ENCODE data around the gene ATIC. TPM values are rescaled to one million over a fixed set of nuclear protein-coding genes. Genes with fewer than 3 reads are reported as not detected.

ATIC gene
- total and polyA plus RNA-seq, 12 donors: 33.7 to 164 (median 83.3) TPM

DNA sequence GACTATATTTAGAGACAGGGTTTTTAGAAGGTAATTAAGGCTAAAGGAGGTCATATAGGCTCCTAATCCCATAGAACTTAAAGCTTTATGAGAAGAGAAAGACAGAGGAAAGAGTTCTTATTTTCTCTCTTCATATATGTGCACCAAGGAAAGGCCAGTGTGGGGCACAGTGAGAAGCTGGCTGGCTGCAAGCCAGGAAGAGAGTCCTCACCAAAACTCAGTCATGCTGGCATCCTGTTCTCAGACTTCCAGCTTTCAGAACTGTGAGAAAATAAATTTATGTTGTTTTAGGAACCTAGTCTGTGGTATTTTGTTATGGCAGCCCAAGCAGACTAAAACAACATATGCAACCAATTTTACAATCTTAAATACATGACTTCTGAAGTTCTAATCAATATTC, 31.5 kb upstream of the ATIC start:
- DNase-seq: no peak
- no peaks in the 10 kb centered on the region for H3K36me3 ChIP-seq (replicated peaks in 1 of 2)
- no peaks in the 10 kb centered on the region for H3K9me3 ChIP-seq (replicated peaks in 1 of 3)
- intact Hi-C loops (cut with DNase I): no loop called here
- H3K27me3 ChIP-seq: no peaks in the 10 kb centered on the region
- no peak overlapping the region for H3K27ac ChIP-seq
- no peak overlapping the region for H3K4me3 ChIP-seq
- TF ChIP-seq POLR2A (IDR thresholded peaks at IDR 0.05): no peak
- no peak for TF ChIP-seq CTCF (IDR thresholded peaks at IDR 0.05)
- H3K4me1 ChIP-seq (replicated peaks in 1 of 2): no peaks in the 10 kb centered on the region

DNA sequence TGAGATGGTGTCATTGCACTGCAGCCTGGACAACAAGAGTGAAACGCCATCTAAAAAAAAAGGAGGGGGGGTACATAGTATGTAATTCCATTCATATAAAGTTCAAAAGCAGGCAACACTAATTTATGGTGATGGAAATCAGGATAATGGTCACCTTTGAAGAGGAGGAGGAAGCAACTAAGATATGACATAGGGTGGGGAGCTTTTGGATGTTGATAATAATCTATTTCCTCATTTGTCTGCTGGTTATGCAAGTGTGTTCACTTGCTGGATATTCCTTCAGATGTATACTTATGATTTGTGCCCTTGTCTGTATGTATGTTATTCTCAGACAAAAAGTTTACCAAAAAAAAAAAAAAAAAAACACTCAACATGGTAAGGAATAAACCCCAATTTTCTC, 28.6 kb upstream of the ATIC start:
- Histone ChIP-seq H3K4me1 (replicated peaks in 1 of 2) (no peaks in the 10 kb centered on the region), H3K9me3 (replicated peaks in 1 of 3) (no peaks in the 10 kb centered on the region), H3K36me3 (replicated peaks in 1 of 2) (no peaks in the 10 kb centered on the region), H3K4me3 (no peak overlapping the region), H3K27ac (no peak overlapping the region), H3K27me3 (no peaks in the 10 kb centered on the region)
- no peak for DNase-seq
- intact Hi-C loops (cut with DNase I): no loop called here
- TF ChIP-seq POLR2A (IDR thresholded peaks at IDR 0.05) (no peak), CTCF (IDR thresholded peaks at IDR 0.05) (no peak)
- WGBS, 4 donors: 69 to 88% (median 77%) methylated on average over 1 of the region's 1 CpG

GRCh38 chr2:215286309-215286708, 25.6 kb upstream of the ATIC start:
- no peaks in the 10 kb centered on the region for H3K4me1 ChIP-seq (replicated peaks in 1 of 2)
- intact Hi-C loops (cut with DNase I): no loop called here
- H3K27ac ChIP-seq: no peak overlapping the region
- no peak for TF ChIP-seq CTCF (IDR thresholded peaks at IDR 0.05)
- no peak for TF ChIP-seq POLR2A (IDR thresholded peaks at IDR 0.05)
- no peak overlapping the region for H3K4me3 ChIP-seq
- no peak for DNase-seq
- no peaks in the 10 kb centered on the region for H3K9me3 ChIP-seq (replicated peaks in 1 of 3)
- H3K27me3 ChIP-seq: no peaks in the 10 kb centered on the region
- WGBS, 4 donors: 80 to 85% (median 84%) methylated on average over 2 of the region's 2 CpGs
- no peaks in the 10 kb centered on the region for H3K36me3 ChIP-seq (replicated peaks in 1 of 2)

- no peaks in the 10 kb centered on the region for H3K9me3 ChIP-seq (replicated peaks in 1 of 3)
- no peak for DNase-seq
- H3K4me1 ChIP-seq (replicated peaks in 1 of 2): no peaks in the 10 kb centered on the region
- H3K27me3 ChIP-seq: no peaks in the 10 kb centered on the region
- no peaks in the 10 kb centered on the region for H3K36me3 ChIP-seq (replicated peaks in 1 of 2)
- no peak overlapping the region for H3K27ac ChIP-seq
- 77 to 85% (median 79%) methylated on average over 6 of the region's 6 CpGs for WGBS, 4 donors
- intact Hi-C loops (cut with DNase I): no loop called here
- TF ChIP-seq CTCF (IDR thresholded peaks at IDR 0.05): no peak
- TF ChIP-seq POLR2A (IDR thresholded peaks at IDR 0.05): no peak
- H3K4me3 ChIP-seq: no peak overlapping the region
Measured at GRCh38 chr2:215288112-215288815, 23.6 kb upstream of the ATIC start.

Measured in adrenal gland (tissue), 12 donors.